Transverse colon (tissue), 4 donors: Measurements from ENCODE around the gene OPTC.

ENCODE experiments used
- POLR2AphosphoS5 ChIP-seq, 3 donors: sonication (generic); formaldehyde crosslinking; IDR thresholded peaks; one replicate each; pipeline ENCODE4 v1.6.1; 2016; ENCODE audit warnings: antibody characterized with exemption in 3 of 3
- TF ChIP-seq, protein P1 (sequence below), 5 experiments: fragments of 200-600 bp in 3 of 5; fragments of 450-650 bp in 2 of 5; sonication (generic) in 3 of 5; IDR thresholded peaks; 1 replicate in 2 of 5; 2 replicates in 3 of 5; pipeline ENCODE4 v1.5.1; 2016 to 2017; ENCODE audit warnings: antibody characterized with exemption in 5 of 5, inconsistent platforms in 3 of 5, mild to moderate bottlenecking in 2 of 5, moderate library complexity in 1 of 5

DNA sequence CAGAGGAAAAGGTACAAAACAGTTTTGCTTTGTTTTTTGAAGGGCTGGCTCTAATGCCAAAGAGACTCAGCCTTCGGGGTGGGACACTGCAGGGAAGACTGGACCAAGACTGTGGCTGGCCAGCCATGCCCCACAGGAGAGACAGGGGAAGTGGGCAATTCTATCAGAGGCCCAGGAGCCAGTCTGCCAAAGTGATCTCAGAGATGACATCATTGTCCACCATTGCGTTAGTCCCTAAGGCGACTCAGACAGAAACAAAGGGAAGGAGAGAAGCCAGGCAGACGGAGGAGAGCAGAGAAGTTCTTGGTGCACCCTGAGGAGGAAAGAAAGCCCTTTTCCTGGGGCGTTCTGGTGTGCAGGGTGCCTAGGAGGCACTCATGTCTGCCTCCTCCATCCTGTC lies 26.4 kb downstream of the OPTC start:
- TF ChIP-seq, protein P1, sequence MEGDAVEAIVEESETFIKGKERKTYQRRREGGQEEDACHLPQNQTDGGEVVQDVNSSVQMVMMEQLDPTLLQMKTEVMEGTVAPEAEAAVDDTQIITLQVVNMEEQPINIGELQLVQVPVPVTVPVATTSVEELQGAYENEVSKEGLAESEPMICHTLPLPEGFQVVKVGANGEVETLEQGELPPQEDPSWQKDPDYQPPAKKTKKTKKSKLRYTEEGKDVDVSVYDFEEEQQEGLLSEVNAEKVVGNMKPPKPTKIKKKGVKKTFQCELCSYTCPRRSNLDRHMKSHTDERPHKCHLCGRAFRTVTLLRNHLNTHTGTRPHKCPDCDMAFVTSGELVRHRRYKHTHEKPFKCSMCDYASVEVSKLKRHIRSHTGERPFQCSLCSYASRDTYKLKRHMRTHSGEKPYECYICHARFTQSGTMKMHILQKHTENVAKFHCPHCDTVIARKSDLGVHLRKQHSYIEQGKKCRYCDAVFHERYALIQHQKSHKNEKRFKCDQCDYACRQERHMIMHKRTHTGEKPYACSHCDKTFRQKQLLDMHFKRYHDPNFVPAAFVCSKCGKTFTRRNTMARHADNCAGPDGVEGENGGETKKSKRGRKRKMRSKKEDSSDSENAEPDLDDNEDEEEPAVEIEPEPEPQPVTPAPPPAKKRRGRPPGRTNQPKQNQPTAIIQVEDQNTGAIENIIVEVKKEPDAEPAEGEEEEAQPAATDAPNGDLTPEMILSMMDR (IDR thresholded peaks at IDR 0.05), result no peak
- no peak for TF ChIP-seq POLR2AphosphoS5 (IDR thresholded peaks at IDR 0.05)
